SK-N-SH (cell line): ENCODE results near the gene TFIP11.
A peak's percentile ranks its signal among the peaks of the same experiment; 100 is the strongest.

Source experiments
- CTCF ChIP-seq: fragments of 200-600 bp; sonication (generic); IDR thresholded peaks from 2 replicates; pipeline ENCODE4 v1.6.1; 2017; ENCODE audit warnings: antibody characterized with exemption, mild to moderate bottlenecking, moderate library complexity
- GATA2 ChIP-seq: sonication (generic); formaldehyde crosslinking; IDR thresholded peaks from 2 replicates; pipeline ENCODE4 v1.5.0; 2020; ENCODE audit warnings: mild to moderate bottlenecking, missing genetic modification reagents
- MAX ChIP-seq: IDR thresholded peaks from 2 replicates; pipeline ENCODE4 v1.4.0; 2012; ENCODE audit warnings: low read depth
- NRF1 ChIP-seq: IDR thresholded peaks from 2 replicates; pipeline ENCODE4 v1.6.1; 2012; ENCODE audit warnings: low read depth, mild to moderate bottlenecking, low read length
- TAF1 ChIP-seq: IDR thresholded peaks from 2 replicates; pipeline ENCODE4 v1.6.1; 2012; ENCODE audit warnings: low read depth, mild to moderate bottlenecking, low read length, moderate library complexity, borderline replicate concordance

GRCh38 chr22:26512149-26512793 lies at the start of gene TFIP11:
- TF ChIP-seq CTCF (no peak), NRF1 (no peak), MAX (peak; percentile 98), TAF1 (peak; percentile 82), GATA2 (no peak)
